B cell (primary cell): ENCODE data around the gene PALLD. TPM values are rescaled to one million over a fixed set of nuclear protein-coding genes. Genes with fewer than 3 reads are reported as not detected.

Source experiments
- ATAC-seq: fragments of 200-7000 bp; cut with Tn5 transposase; one replicate; pipeline ENCODE4 v1.10.0; 2021; ENCODE audit warnings: low read depth, mild to moderate bottlenecking, moderate number of reproducible peaks, moderate library complexity
- CTCF ChIA-PET: fragments of 350-600 bp; sonication (Branson Sonifier 250); formaldehyde crosslinking; loops from one replicate; lab custom pipeline; 2021; ENCODE audit warnings: antibody characterized with exemption, inconsistent platforms; lab: Charles Lee
- POLR2A ChIA-PET: fragments of 350-600 bp; sonication (Branson Sonifier 250); formaldehyde crosslinking; loops from one replicate; lab custom pipeline; 2021; ENCODE audit warnings: antibody characterized with exemption; lab: Charles Lee
- DNase-seq: peaks from one replicate; pipeline ENCODE4 v3.0.0; 2013
- H2AFZ ChIP-seq: 2 replicates; pipeline ENCODE4 v1.6.1; 2012; ENCODE audit warnings: mild to moderate bottlenecking, low read depth, low read length; ENCODE audit not compliant: insufficient read depth, poor library complexity, severe bottlenecking
- H3K27ac ChIP-seq, 2 donors: 1 replicate in 1 of 2; 2 replicates in 1 of 2; pipeline ENCODE4 v1.5.1; 2012 to 2013; ENCODE audit warnings: low read length in 2 of 2, mild to moderate bottlenecking in 2 of 2, moderate library complexity in 1 of 2
- H3K27me3 ChIP-seq, 4 experiments: fragments of 200-600 bp in 1 of 4; sonication (generic) in 1 of 4; replicated peaks in 1 of 4; 1 replicate in 2 of 4; 2 replicates in 2 of 4; pipeline versions ENCODE4 v1.6.1 to v1.7.0; 2013 to 2016; ENCODE audit warnings: low read length in 3 of 4, mild to moderate bottlenecking in 2 of 4, mixed read lengths in 1 of 4, moderate library complexity in 1 of 4; ENCODE audit not compliant: insufficient read depth in 4 of 4, control insufficient read depth in 3 of 4; ENCODE audit errors: control extremely low read depth in 1 of 4
- H3K36me3 ChIP-seq, 2 experiments: replicated peaks in 1 of 2; 1 replicate in 1 of 2; 2 replicates in 1 of 2; pipeline versions ENCODE4 v1.6.1 to v1.7.1; 2013; ENCODE audit warnings: low read length in 1 of 2; ENCODE audit not compliant: insufficient read depth in 2 of 2, control insufficient read depth in 1 of 2; ENCODE audit errors: control extremely low read depth in 1 of 2, extremely low read depth in 1 of 2
- H3K4me1 ChIP-seq, 2 donors: fragments of 200-600 bp in 1 of 2; sonication (generic) in 1 of 2; 1 replicate in 1 of 2; 2 replicates in 1 of 2; pipeline versions ENCODE4 v1.5.1 to v1.6.1; 2013 to 2017; ENCODE audit warnings: low read length in 2 of 2; ENCODE audit not compliant: control insufficient read depth in 2 of 2, insufficient read depth in 2 of 2
- H3K4me2 ChIP-seq: replicated peaks from 2 replicates; pipeline ENCODE3; 2012; ENCODE audit warnings: mild to moderate bottlenecking, low read depth, low read length; ENCODE audit not compliant: poor library complexity, severe bottlenecking
- H3K4me3 ChIP-seq, 5 experiments: fragments of 200-600 bp in 1 of 5; sonication (generic) in 1 of 5; 1 replicate in 3 of 5; 2 replicates in 2 of 5; pipeline versions ENCODE4 v1.5.1 to v1.7.0; 2011 to 2016; ENCODE audit warnings: low read length in 4 of 5, mild to moderate bottlenecking in 4 of 5, low read depth in 2 of 5, control low read depth in 1 of 5, moderate library complexity in 1 of 5; ENCODE audit not compliant: insufficient read depth in 1 of 5; ENCODE audit errors: control extremely low read depth in 1 of 5, extremely low read depth in 1 of 5
- H3K79me2 ChIP-seq: fragments of 200-600 bp; sonication (generic); one replicate; pipeline ENCODE4 v1.6.0; 2016; ENCODE audit warnings: low read length; ENCODE audit not compliant: control insufficient read depth, insufficient read depth
- H3K9ac ChIP-seq: fragments of 200-600 bp; sonication (generic); 2 replicates; pipeline ENCODE4 v1.6.1; 2017; ENCODE audit warnings: mild to moderate bottlenecking, low read length, moderate library complexity
- H3K9me3 ChIP-seq, 3 donors: one replicate each; pipeline versions ENCODE4 v1.6.1 to v1.7.1; 2013; ENCODE audit warnings: low read length in 2 of 3; ENCODE audit not compliant: control insufficient read depth in 2 of 3, insufficient read depth in 1 of 3; ENCODE audit errors: control extremely low read depth in 1 of 3
- H4K20me1 ChIP-seq: 2 replicates; pipeline ENCODE4 v1.6.0; 2012; ENCODE audit warnings: mild to moderate bottlenecking, low read length; ENCODE audit not compliant: insufficient read depth, control insufficient read depth, poor library complexity, severe bottlenecking
- H3K27ac Mint-ChIP-seq: one replicate; pipeline ENCODE4 v1.8.0; 2021; ENCODE audit warnings: mixed read lengths
- H3K27me3 Mint-ChIP-seq: one replicate; pipeline ENCODE4 v1.8.0; 2021; ENCODE audit warnings: mixed read lengths
- H3K4me1 Mint-ChIP-seq: one replicate; pipeline ENCODE4 v1.8.0; 2021; ENCODE audit warnings: mixed read lengths
- H3K4me3 Mint-ChIP-seq: one replicate; pipeline ENCODE4 v1.8.0; 2021; ENCODE audit warnings: mixed read lengths
- H3K9me3 Mint-ChIP-seq: one replicate; pipeline ENCODE4 v1.8.0; 2022; ENCODE audit warnings: mixed read lengths; ENCODE audit not compliant: insufficient read depth
- EZH2 ChIP-seq: IDR thresholded peaks from 2 replicates; pipeline ENCODE4 v1.6.1; 2012; ENCODE audit warnings: borderline replicate concordance, low read depth, mild to moderate bottlenecking, moderate library complexity, low read length; ENCODE audit not compliant: insufficient read depth, poor library complexity, severe bottlenecking
- WGBS: methylation state at CpG from one replicate; pipeline ENCODE4 v1.1.5; 2013; ENCODE audit warnings: missing lambda C conversion rate; ENCODE audit not compliant: insufficient coverage; 5-methylcytosine and 5-hydroxymethylcytosine counted together
- intact Hi-C: fragments of 100-400 bp; cut with micrococcal nuclease; formaldehyde crosslinking; loops from one replicate; pipeline ENCODE4 v1.10.0; 2022
- polyA plus RNA-seq: library from polyadenylated mRNA; depleted of rRNA; stranded (reverse); fragments of >200 nt; gene quantifications from 2 replicates; pipeline ENCODE4 v1.2.3, GENCODE V29; 2012
- total RNA-seq, 2 donors: library from RNA; stranded (reverse); fragments of 120-200 nt in 1 of 2; gene quantifications; 1 replicate in 1 of 2; 2 replicates in 1 of 2; pipeline versions ENCODE4 v1.2.3 to v1.2.4, GENCODE V29; 2013 to 2022
- TF ChIP-seq, protein P1 (sequence below): fragments of 200-600 bp; IDR thresholded peaks from one replicate; pipeline ENCODE4 v1.8.0; 2022; ENCODE audit warnings: antibody characterized with exemption, mild to moderate bottlenecking

PALLD gene
- total and polyA plus RNA-seq, 2 donors (not counting 1 experiment from before 2014, with no cell fraction given) = 0.63 to 0.71 TPM

DNA sequence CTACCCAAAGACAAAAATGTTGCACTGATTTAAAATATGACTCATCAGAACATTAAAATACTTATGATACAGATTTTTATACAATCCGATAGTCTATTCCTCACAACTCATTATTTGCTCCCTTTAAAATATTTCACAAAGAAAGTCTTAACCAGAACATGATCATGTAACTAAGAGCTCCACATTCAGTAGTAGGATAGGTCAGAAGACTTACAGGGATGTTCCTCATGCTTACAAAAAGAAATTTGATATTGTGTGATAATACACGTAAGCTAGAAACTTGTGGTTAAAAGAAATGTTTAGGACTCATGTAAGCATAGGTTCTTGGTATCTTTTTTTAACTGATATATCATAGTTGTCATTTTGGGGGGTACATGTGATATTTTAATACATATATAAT is 235.9 kb downstream of the PALLD start:
- Histone ChIP-seq H4K20me1 (no peaks in the 10 kb centered on the region), H3K36me3 (no peaks in the 10 kb centered on the region), H3K4me2 (no peak overlapping the region), H2AFZ (no peak overlapping the region), H3K9ac (no peak overlapping the region), H3K9me3 (no peaks in the 10 kb centered on the region), H3K4me3 (no peak overlapping the region), H3K79me2 (no peaks in the 10 kb centered on the region), H3K27ac (no peak overlapping the region), H3K4me1 (no peaks in the 10 kb centered on the region), H3K27me3 (peaks cover 0 to 5% (median 1%) of the 10 kb centered on the region in 4 experiments)
- Mint-ChIP-seq H3K27me3 (peaks cover 13% of the 10 kb centered on the region), H3K27ac (no peak overlapping the region), H3K4me1 (peaks cover 2% of the 10 kb centered on the region), H3K4me3 (no peak overlapping the region), H3K9me3 (peaks cover 2% of the 10 kb centered on the region)
- DNase-seq (no peak), ATAC-seq (no peak)
- ChIA-PET POLR2A (no interaction called here), CTCF (no interaction called here)
- WGBS = no CpG with 5 or more reads among the region's 2 CpGs
- intact Hi-C loops = no loop called here
- TF ChIP-seq EZH2 = no peak
- TF ChIP-seq, protein P1, sequence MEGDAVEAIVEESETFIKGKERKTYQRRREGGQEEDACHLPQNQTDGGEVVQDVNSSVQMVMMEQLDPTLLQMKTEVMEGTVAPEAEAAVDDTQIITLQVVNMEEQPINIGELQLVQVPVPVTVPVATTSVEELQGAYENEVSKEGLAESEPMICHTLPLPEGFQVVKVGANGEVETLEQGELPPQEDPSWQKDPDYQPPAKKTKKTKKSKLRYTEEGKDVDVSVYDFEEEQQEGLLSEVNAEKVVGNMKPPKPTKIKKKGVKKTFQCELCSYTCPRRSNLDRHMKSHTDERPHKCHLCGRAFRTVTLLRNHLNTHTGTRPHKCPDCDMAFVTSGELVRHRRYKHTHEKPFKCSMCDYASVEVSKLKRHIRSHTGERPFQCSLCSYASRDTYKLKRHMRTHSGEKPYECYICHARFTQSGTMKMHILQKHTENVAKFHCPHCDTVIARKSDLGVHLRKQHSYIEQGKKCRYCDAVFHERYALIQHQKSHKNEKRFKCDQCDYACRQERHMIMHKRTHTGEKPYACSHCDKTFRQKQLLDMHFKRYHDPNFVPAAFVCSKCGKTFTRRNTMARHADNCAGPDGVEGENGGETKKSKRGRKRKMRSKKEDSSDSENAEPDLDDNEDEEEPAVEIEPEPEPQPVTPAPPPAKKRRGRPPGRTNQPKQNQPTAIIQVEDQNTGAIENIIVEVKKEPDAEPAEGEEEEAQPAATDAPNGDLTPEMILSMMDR = no peak

DNA sequence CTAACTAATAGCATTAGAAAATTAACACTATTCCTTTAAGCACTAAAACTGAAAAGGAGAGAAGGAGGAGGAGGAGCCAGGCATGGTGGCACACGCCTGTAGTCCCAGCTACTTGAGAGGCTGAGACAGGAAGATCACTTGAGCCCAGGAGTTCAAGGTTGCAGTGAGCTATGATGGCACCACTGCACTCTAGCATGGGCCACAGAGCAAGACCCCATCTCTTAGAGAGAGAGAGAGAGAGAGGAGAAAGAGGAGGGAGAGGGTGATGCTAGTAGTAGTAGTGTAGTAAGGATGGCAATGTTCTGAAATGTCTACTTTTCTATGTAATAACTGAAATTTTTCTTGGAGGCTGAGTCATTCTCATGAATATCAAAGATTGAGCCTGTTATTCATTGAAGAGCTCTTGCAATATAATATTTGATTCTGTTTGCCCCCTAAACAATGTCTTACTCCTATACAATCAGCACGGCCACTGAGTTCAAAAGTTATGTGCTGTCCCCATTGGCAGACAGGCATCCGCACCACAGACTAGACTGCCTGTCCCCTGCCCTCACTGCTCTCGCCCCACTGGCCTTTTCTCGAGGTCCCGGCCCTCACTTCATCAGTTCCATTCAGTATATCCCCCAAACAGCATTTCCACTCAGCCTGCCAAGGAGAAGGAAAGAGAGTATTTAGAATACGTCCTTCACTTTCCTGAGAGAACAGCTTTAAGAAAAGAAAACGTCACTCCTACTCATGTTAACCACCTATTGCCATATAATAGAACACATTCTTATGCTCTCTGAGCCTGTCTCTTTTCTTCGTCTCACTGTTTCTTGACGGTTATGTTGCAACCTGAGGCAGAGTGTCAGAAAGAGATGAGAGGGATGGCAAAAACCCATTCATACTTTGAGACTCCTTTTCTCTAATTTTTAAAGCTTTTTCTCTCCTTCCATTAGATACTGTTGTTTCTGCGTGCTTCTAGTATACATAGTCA is 238.1 kb downstream of the PALLD start:
- no peak for ATAC-seq
- TF ChIP-seq, protein P1 = no peak
- no peak for TF ChIP-seq EZH2
- H3K27ac Mint-ChIP-seq = no peak overlapping the region
- no peak for DNase-seq
- ChIA-PET POLR2A (no interaction called here), CTCF (no interaction called here)
- H3K4me1 Mint-ChIP-seq = peaks cover 2% of the 10 kb centered on the region
- no peaks in the 10 kb centered on the region for H3K36me3 ChIP-seq
- intact Hi-C loops = no loop called here
- peaks cover 12% of the 10 kb centered on the region for H3K27me3 Mint-ChIP-seq
- WGBS = 81% methylated on average over 4 of the region's 11 CpGs
- no peak overlapping the region for H3K9ac ChIP-seq
- H3K9me3 ChIP-seq = no peaks in the 10 kb centered on the region
- no peak overlapping the region for H3K4me3 ChIP-seq
- H4K20me1 ChIP-seq = no peaks in the 10 kb centered on the region
- no peaks in the 10 kb centered on the region for H3K4me1 ChIP-seq
- no peak overlapping the region for H3K4me3 Mint-ChIP-seq
- H3K79me2 ChIP-seq = no peaks in the 10 kb centered on the region
- peaks cover 0 to 5% (median 1%) of the 10 kb centered on the region in 4 experiments for H3K27me3 ChIP-seq
- no peak overlapping the region for H2AFZ ChIP-seq
- no peaks in the 10 kb centered on the region for H3K9me3 Mint-ChIP-seq
- no peak overlapping the region for H3K27ac ChIP-seq
- no peak overlapping the region for H3K4me2 ChIP-seq
